GM20431 (cell line): Measurements from ENCODE around the gene SETD3.

Source experiments
- in situ Hi-C: fragments of 300-500 bp; cut with MseI, MboI; formaldehyde crosslinking; loops from one replicate; pipeline ENCODE4 v1.15.0; 2020; ENCODE audit warnings: low sequenced_read_pairs; ENCODE audit not compliant: unreplicated experiment

The SETD3 gene

DNA sequence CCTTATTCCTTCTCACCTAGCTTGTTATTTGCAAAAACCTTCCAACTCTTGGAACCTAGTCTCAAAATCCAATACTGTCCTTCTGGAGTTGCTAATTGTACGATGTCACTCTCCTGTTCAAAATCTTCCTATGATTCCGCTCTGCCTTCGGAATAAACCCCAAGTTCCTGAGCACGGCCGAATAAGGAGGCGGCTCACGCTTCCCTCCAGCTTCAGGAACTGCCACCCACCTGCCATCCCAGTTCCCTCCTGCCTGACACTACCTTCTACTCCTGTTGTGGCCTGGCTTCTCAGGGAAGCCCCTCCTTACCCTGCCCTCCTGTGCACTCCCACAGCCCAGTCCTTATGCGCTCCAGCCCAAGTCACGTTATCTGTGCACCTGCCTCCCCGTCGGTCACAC, 73.2 kb downstream of the SETD3 start:
- in situ Hi-C loops, result no loop called here

GRCh38 chr14:99402950-99403349, 77.7 kb downstream of the SETD3 start:
- in situ Hi-C loops, result no loop called here

DNA sequence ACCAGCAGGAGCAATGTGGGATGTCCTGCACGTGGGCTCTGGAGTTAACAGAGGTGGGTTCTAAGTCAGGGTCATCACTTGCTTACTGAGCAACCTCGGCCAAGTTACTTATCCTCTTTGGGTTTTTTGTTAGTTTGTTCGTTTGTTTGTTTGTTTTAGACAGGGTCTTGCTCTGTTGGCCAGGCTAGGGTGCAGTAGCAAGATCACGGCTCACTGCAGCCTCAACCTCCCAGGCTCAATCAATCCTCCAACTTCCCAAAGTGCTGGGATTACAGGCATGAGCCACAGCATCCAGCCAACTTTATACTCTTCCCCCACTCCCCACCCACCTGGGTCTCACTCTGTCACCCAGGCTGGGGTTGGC, 78.4 kb downstream of the SETD3 start:
- in situ Hi-C loops, result no loop called here

GRCh38 chr14:99401621-99402284, 78.9 kb downstream of the SETD3 start:
- in situ Hi-C loops, result no loop called here

DNA sequence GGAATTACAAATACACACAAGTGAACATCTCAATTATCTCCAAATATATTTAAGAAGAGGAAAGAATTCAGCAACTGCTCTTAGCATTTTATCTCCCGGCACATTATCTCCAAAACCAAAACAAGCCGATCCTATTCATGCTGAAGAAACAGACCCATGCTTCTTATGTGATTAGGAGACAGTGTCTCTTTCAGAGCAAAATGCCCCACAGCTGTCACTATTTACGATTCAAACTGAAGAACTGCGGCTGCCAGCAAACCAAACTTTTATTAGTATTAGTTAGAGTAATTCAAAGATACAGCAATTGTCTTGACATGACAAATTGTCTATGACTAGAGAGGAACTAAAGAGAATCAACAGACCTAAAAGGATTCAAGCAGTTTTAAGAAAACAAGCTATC, 79.4 kb downstream of the SETD3 start:
- in situ Hi-C loops, result no loop called here

GRCh38 chr14:99397698-99398097, 83.0 kb downstream of the SETD3 start:
- in situ Hi-C loops, result no loop called here

DNA sequence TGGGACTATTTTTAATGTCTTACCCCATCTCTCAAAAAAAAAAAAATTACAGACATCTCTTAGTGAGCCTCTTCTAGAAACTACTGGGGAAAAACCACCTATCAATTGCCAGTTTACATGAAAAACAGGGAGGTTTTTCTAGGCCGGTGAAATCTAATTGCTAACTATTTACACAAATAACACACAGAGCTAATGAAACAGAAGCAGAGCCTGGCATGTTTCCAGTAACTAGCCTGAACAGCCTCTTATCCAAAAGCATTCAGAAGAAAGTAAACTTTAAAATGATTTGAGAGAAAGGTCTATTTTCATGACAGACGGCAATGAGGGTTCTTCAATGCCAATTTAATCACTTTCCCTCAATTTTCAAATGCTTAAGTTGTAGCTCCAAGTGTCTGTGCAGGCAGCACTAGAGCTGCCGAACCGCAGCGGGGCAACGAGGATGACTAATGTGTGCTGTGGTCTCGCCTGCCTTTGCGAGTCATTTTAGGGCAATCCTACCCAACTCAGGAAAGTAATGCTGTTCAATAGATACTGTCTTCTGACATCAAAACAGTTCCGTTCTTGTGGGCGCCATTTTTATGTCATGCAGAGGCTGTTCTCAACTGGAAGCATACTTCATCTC, 84.6 kb downstream of the SETD3 start:
- in situ Hi-C loops, result no loop called here

- in situ Hi-C loops, result no loop called here
Observed at GRCh38 chr14:99394602-99395156, 86.0 kb downstream of the SETD3 start.

DNA sequence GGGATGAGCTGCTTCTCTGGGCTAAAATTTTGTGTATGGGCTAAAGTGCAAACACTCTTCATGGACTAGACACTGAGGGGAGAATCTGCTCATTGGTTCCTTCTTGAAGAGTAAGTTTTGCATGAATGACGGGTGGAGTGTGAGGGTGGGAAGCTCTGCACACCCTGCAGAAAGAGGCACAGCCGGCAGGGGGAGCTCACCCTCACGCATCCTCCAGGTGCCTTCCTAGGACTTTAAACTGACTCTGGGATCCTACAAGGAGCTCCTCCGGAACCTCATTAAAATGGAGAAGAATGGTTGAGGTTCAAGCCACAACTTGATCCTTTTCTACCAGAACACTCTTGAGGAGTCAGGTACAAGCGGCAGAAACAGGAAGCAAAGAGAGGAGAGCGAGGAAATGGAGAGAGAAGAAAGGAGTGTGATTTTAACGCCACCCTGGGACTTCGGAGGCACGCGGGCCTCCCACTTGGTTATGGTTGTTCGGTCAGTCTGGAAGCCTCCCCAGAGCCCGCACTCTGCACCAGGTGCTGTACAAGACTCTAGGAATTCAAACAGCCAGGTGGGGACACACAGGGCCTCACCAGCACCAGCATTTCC, 87.5 kb downstream of the SETD3 start:
- in situ Hi-C loops, result no loop called here

GRCh38 chr14:99391671-99392070, 89.0 kb downstream of the SETD3 start:
- in situ Hi-C loops, result no loop called here

DNA sequence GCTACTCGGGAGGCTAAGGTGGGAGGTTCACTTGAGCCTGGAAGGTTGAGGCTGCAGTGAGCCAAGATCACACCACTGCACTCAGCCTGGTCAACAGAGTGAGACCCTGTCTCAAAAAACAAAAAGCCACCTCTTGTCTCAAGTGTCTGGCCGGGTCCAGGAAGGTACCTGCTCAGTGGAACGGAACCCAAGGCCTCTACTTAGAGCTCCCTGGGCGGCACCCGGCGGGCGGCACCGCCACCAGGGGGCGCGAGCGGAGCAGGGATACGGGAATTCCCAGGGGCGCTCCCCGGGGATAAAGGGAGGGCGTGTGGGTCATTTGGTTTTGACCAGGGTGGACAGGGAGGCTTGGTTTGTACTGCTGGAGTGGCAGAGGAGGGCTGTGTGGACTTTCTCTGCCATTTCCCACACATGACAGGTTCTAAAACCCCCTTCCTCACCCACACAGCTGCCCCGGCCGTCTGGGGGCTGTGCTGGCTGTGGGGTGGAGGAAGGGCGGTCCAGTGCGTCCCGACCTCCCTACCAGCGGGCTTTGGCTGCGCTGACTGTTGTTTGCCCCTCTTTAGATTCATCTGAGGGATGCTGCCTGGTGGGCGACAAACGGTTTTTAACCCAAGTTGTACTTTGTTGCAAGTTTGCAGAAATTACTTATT, 91.4 kb downstream of the SETD3 start:
- in situ Hi-C loops, result no loop called here

DNA sequence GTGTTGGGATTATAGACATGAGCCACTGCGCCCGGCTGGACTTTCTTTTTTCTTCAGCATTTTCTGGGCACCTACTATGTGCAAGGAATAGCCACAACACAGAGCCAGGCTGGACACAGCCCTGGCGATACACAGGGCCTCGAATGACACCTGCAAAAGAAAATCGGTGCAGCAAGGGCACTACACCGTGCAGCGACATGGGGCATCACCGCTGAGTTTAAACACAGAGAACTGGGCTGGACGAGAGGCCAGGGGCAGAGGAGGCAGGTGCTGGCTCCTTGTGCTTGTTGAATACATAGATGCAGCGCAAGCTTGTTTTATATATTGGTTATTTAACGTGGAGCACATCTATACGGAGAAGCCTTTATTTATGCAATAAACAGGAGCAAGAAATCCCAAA, 92.4 kb downstream of the SETD3 start:
- in situ Hi-C loops, result no loop called here

DNA sequence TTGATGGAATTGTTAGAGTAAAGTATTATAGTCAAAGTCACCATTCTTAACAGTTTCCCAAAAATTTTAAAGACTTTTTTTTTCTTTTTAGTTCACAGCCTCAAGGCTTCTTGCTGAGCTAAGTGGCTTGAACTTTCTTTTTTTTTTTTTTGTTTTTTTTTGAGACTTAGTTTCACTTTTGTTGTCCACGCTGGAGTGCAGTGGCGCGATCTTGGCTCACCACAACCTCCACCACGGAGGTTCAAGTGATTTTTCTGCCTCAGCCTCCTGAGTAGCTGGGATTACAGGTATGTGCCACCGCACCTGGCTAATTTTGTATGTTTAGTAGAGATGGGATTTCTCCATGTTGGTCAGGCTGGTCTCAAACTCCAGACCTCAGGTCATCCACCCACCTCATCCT, 92.8 kb downstream of the SETD3 start:
- in situ Hi-C loops, result no loop called here

DNA sequence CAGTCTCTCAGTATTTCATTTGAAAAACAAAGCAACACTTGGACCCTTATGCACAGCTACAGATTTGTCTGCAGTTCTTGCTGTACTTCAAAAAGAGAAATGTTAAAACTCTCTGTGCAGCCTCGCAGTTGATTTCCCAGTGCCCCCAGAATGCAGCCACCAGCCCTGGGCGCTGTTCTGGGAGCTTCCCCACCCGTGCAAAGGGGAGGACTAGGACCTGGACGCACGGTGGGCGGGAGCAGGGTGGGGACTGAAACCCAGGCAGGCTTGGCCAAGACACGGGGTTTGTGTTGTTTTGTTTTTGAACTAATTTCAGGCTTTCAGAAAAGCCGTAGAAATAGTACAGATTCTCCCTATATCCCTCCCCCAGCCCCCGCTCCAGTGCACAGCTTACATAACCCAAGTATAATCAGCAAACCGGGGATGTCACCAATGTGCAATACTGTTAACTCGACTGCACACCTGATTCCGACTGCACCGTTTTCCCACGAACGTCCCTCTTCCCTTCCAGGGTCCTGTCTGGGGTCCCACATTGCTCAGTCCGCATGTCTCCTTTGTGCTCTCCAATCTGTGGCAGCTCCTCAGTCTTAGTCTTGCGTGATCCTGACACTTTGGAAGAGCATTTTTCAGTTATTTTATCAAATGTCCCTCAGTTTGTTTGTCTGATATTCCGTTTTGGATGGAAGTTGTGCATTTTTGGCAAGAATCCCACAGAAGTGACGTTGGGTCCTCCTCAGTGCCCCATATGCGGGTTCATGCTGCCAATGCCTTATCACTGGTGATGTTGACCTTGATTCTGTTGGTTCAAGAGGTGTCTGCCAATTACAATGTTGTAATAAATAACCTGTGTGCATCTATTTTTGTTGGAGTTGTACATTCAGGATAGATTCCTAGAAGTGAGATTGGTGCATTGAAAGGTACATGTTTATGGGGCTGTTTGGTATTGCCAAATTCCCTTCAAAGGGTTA, 95.9 kb downstream of the SETD3 start:
- in situ Hi-C loops, result no loop called here

DNA sequence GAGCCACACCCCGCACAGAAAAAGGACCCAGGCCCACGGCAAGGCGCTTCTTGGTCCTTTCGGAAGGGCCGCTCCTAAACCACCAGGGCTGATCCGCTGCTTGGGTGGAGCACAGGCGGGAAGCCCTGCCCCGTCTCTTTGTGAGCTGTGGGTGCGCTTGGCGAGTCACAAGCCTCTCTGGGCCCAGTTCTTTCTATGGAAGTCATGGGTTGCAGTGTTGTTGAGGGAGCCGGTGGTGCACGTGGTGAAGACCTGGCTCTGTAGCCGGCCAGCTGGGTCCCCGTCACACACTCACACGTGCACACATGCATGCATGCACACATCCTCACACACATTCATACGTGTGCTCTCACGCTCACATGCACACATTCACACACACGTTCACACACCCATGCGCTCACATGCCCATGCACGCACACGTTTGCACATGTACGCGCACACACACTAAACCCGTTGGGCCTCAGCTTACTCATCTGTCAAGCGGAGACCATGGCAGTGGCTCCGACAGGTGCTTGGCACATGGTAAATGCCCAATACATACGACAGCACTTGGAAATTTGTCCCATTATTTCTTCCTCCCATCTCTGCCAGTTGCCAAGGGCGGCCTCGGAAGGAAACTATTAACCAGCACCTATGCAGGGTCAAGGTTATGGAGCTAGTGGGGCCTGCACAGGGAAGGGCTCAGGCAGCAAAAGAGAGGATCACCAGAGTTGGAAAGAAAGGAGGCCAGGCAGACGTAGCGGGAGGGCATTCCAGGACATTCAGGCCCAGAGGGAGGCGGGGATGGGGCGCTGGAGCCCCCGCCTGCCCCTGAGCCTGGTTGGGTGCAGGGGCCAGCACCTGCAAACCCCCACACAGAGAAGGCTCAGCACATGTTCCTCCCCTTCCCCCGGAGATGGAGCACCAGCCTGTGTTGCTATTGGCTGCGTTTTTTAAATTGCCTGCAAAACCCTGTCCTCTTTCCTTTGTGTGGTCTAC, 96.9 kb downstream of the SETD3 start:
- in situ Hi-C loops, result no loop called here

GRCh38 chr14:99382781-99383471, 97.7 kb downstream of the SETD3 start:
- in situ Hi-C loops, result no loop called here

DNA sequence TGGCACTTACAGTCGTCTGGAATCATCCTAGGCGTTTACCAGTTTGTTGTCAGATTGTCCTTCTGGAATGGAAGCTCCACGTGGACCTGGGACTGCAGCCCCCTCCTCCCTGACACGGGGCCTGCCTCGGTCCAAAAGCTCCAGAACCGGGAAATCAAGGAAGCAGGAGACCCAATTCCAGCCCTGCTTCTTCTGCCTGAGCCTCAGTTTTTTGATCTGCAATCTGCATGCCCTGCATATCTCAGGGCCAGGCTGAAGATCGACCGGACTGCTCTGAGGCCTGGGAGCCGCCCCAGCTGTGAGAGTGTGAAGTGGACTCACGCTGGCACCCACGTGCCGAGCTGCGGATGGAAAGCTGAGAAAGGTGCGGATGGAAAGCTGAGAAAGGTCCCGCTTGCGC, 98.6 kb downstream of the SETD3 start:
- in situ Hi-C loops, result no loop called here

DNA sequence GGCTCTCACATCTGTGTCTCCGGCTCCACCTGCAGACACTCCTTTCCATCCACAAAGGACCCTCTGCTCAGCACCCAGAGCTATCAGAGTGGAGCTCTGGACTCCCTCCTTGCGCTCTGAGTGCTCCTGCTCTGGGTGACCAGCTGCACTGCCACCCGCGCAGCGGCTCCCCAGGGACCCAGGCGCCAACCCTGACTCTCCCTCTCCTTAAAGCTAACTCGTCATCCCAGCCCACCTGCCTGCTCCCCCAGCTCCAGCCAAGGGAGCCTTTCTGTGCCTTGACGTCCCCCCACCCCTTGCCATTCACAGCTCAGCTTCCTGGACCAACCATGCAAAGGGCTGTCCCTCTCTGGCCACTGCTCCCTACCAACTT, 99.0 kb downstream of the SETD3 start:
- in situ Hi-C loops, result no loop called here
